GM12878 (cell line): ENCODE measurements around the gene NFATC1. TPM values are rescaled to one million over a fixed set of nuclear protein-coding genes. Genes with fewer than 3 reads are reported as not detected.

ENCODE experiments used
- ATAC-seq: fragments of 200-7000 bp; cut with Tn5 transposase; 3 replicates; pipeline ENCODE4 v1.9.1; 2020; ENCODE audit warnings: mild to moderate bottlenecking, moderate library complexity
- BruUV-seq: library from RNA; stranded (reverse); fragments of 400-500 nt; replicated peaks from 2 replicates; lab custom pipeline; 2021; lab: Mats Ljungman, UMichigan
- CTCF ChIA-PET: fragments of 300-600 bp; sonication (Branson Sonifier 250); formaldehyde crosslinking; extraction: SDS; loops from one replicate; lab custom pipeline; 2021; ENCODE audit warnings: inconsistent platforms; lab: Yijun Ruan, JAX
- POLR2A ChIA-PET: fragments of 350-600 bp; formaldehyde crosslinking; extraction: SDS; loops from one replicate; lab custom pipeline; 2021; ENCODE audit warnings: inconsistent platforms; lab: Charles Lee
- RAD21 ChIA-PET: fragments of 300-600 bp; sonication (Branson Sonifier 250); formaldehyde crosslinking; loops from one replicate; lab custom pipeline; 2023; ENCODE audit warnings: antibody characterized with exemption; ENCODE audit not compliant: unreplicated experiment; lab: Charles Lee
- SMC1A ChIA-PET: fragments of 300-600 bp; sonication (Branson Sonifier 250); formaldehyde crosslinking; loops from one replicate; lab custom pipeline; 2023; ENCODE audit not compliant: unreplicated experiment, uncharacterized antibody; lab: Charles Lee
- DNase-seq: peaks from one replicate; pipeline ENCODE4 v3.0.0-alpha.2; 2011; ENCODE audit warnings: low read depth, low spot score
- FAIRE-seq: peaks from 3 replicates; lab custom pipeline; 2011; peaks lifted over from hg19 to GRCh38; lab: Jason Lieb, UNC
- H2AFZ ChIP-seq: 2 replicates; pipeline ENCODE4 v1.6.0; 2011; ENCODE audit warnings: low read depth, low read length, control low read depth; ENCODE audit not compliant: control insufficient read depth
- H3K27ac ChIP-seq: 2 replicates; pipeline ENCODE4 v1.5.1; 2011; ENCODE audit warnings: control low read depth; ENCODE audit not compliant: control insufficient read depth, insufficient read depth
- H3K27me3 ChIP-seq, 2 experiments: replicated peaks in 1 of 2; 2 replicates each; pipeline versions ENCODE4 v1.6.0 to v1.6.1; 2011; ENCODE audit warnings: low read length in 1 of 2; ENCODE audit not compliant: control insufficient read depth in 2 of 2, insufficient read depth in 2 of 2
- H3K36me3 ChIP-seq, 2 experiments: 2 replicates each; pipeline ENCODE4 v1.5.1; 2011; ENCODE audit warnings: low read length in 1 of 2; ENCODE audit not compliant: control insufficient read depth in 2 of 2, insufficient read depth in 2 of 2
- H3K4me1 ChIP-seq: 2 replicates; pipeline ENCODE4 v1.6.1; 2011; ENCODE audit warnings: mild to moderate bottlenecking, low read length, moderate library complexity, mixed read lengths; ENCODE audit not compliant: control insufficient read depth, insufficient read depth
- H3K4me2 ChIP-seq: 2 replicates; pipeline ENCODE4 v1.6.0; 2011; ENCODE audit warnings: control low read depth; ENCODE audit not compliant: control insufficient read depth, insufficient read depth
- H3K4me3 ChIP-seq: fragments of 200-600 bp; sonication (generic); 2 replicates; pipeline ENCODE4 v1.5.1; 2016
- H3K79me2 ChIP-seq: 2 replicates; pipeline ENCODE4 v1.6.0; 2011; ENCODE audit warnings: low read length; ENCODE audit not compliant: control insufficient read depth, insufficient read depth
- H3K9ac ChIP-seq: 2 replicates; pipeline ENCODE4 v1.8.0; 2011; ENCODE audit warnings: low read length, control low read depth, mixed read lengths; ENCODE audit not compliant: control insufficient read depth, insufficient read depth
- H3K9me3 ChIP-seq: replicated peaks from 3 replicates; pipeline ENCODE4 v1.5.1; 2011; ENCODE audit warnings: mild to moderate bottlenecking, low read length; ENCODE audit not compliant: control insufficient read depth, insufficient read depth
- H4K20me1 ChIP-seq: 2 replicates; pipeline ENCODE4 v1.6.0; 2011; ENCODE audit not compliant: control insufficient read depth, insufficient read depth
- CHD2 ChIP-seq: IDR thresholded peaks from 2 replicates; pipeline ENCODE4 v1.6.1; 2011; ENCODE audit warnings: low read depth, low read length, improper control_type of control experiment, borderline replicate concordance
- CREM ChIP-seq: IDR thresholded peaks from 2 replicates; pipeline ENCODE4 v1.6.1; 2014; ENCODE audit warnings: antibody characterized with exemption, low read depth
- NFYA ChIP-seq: IDR thresholded peaks from 2 replicates; pipeline ENCODE4 v1.6.1; 2011; ENCODE audit warnings: low read depth, mild to moderate bottlenecking, low read length, improper control_type of control experiment, borderline replicate concordance
- RFX5 ChIP-seq: IDR thresholded peaks from 2 replicates; pipeline ENCODE4 v1.6.1; 2011; ENCODE audit warnings: low read depth, low read length, improper control_type of control experiment
- SMC3 ChIP-seq: IDR thresholded peaks from 2 replicates; pipeline ENCODE4 v1.6.1; 2011; ENCODE audit warnings: low read length, improper control_type of control experiment, borderline replicate concordance
- YY1 ChIP-seq: IDR thresholded peaks from 2 replicates; pipeline ENCODE4 v1.6.1; 2011; ENCODE audit warnings: low read depth, mild to moderate bottlenecking, low read length
- WGBS: methylation state at CpG from one replicate; pipeline ENCODE4 v1.1.6; 2016; ENCODE audit warnings: low lambda C conversion rate; ENCODE audit not compliant: insufficient replicate concordance, insufficient coverage; ENCODE audit errors: missing lambda C conversion rate; 5-methylcytosine and 5-hydroxymethylcytosine counted together
- in situ Hi-C: fragments of 300-500 bp; cut with MboI; formaldehyde crosslinking; loops from 9 replicates; pipeline ENCODE4 v1.14.3; 2018; ENCODE audit warnings: mixed read lengths
- intact Hi-C: fragments of 100-400 bp; cut with micrococcal nuclease; formaldehyde crosslinking; loops from one replicate; pipeline ENCODE4 v1.14.2; 2022; ENCODE audit not compliant: unreplicated experiment
- polyA plus RNA-seq, 11 experiments: library from polyadenylated mRNA; depleted of rRNA in 4 of 11; unstranded in 6 of 11; stranded (reverse) in 5 of 11; fragments of >200 nt; fragmentation: Nextera tagmentation in 4 of 11; fragmentation: Illumina TruSeq in 1 of 11; extraction: Ambion mirVana in 4 of 11; extraction: Trizol in 1 of 11; gene quantifications; 1 replicate in 1 of 11; 2 replicates in 10 of 11; pipeline versions ENCODE4 v1.2.1 to v1.2.3, GENCODE V29; 2011 to 2016; ENCODE audit warnings: inconsistent platforms in 2 of 11, missing spikeins in 2 of 11, low read depth in 1 of 11
- total RNA-seq, 4 experiments: library from RNA; depleted of rRNA in 3 of 4; stranded (reverse); fragments of >200 nt in 3 of 4; fragmentation: Illumina TruSeq in 1 of 4; extraction: Trizol in 1 of 4; gene quantifications; 2 replicates each; pipeline versions ENCODE4 v1.2.1 to v1.2.3, GENCODE V29; 2013 to 2021
- TF ChIP-seq, protein P1 (sequence below): fragments of 450-650 bp; formaldehyde crosslinking; IDR thresholded peaks from 2 replicates; pipeline ENCODE4 v1.4.0; 2020; ENCODE audit warnings: mild to moderate bottlenecking, moderate library complexity
- TF ChIP-seq, protein P2 (sequence below): IDR thresholded peaks from 2 replicates; pipeline ENCODE4 v1.6.1; 2011; ENCODE audit warnings: borderline replicate concordance, low read depth, mild to moderate bottlenecking, moderate library complexity, mixed read lengths, low read length; ENCODE audit not compliant: insufficient read depth; ENCODE audit errors: extremely low read length
- TF ChIP-seq, protein P3 (sequence below), 3 experiments: IDR thresholded peaks in 2 of 3; conservative IDR thresholded peaks in 1 of 3; 2 replicates each; pipeline ENCODE4 v1.5.1; 2011; ENCODE audit warnings: low read depth in 3 of 3, low read length in 3 of 3, mild to moderate bottlenecking in 3 of 3, control low read depth in 2 of 3, moderate library complexity in 2 of 3, inconsistent platforms in 1 of 3, mixed read lengths in 1 of 3; ENCODE audit not compliant: control insufficient read depth in 2 of 3, insufficient read depth in 1 of 3; ENCODE audit errors: extremely low read depth in 1 of 3
- TF ChIP-seq, protein P4 (sequence below): fragments of 450-650 bp; IDR thresholded peaks from 2 replicates; pipeline ENCODE4 v1.6.1; 2017; ENCODE audit warnings: mild to moderate bottlenecking
- TF ChIP-seq, protein P5 (sequence below): fragments of 450-650 bp; formaldehyde crosslinking; IDR thresholded peaks from 2 replicates; pipeline ENCODE4 v1.5.0; 2022; ENCODE audit warnings: mild to moderate bottlenecking, missing genetic modification characterization

NFATC1 gene
- total and polyA plus RNA-seq, 10 of the 15 experiments (the other 5 are each of a cell fraction or from before 2014, with no cell fraction given), result 0.84 to 20.8 (median 5.1) TPM

DNA sequence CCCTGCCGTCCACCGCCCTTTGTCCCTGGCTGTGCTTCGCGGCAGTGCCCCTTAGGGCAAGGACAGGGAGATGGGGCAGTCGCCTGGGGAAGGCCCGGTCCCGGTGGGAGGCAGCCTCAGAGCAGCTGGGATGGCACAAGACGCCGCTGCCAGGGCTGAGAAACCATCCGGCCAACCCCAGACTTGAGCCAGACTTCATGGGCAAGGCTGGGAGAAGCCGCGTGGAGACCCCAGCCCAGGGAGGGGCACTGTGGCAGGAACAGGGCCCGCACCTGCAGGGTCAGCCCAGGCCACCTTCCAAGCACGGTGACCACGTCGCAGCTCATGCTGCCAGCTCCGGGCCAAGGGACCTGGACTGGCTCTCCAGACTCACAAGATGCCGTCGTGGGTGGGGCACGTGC lies 84.0 kb downstream of the NFATC1 start:
- ATAC-seq (no peak), FAIRE-seq (no peak), DNase-seq (no peak)
- H3K4me2 ChIP-seq, result no peak overlapping the region
- H4K20me1 ChIP-seq, result no peaks in the 10 kb centered on the region
- WGBS, result 90% methylated on average over 20 of the region's 20 CpGs
- no peak overlapping the region for H3K9ac ChIP-seq
- H3K79me2 ChIP-seq, result no peaks in the 10 kb centered on the region
- no peak overlapping the region for H2AFZ ChIP-seq
- intact Hi-C loops (no loop called here), in situ Hi-C loops (no loop called here)
- no peaks in the 10 kb centered on the region for H3K4me1 ChIP-seq
- no peak overlapping the region for H3K27ac ChIP-seq
- H3K27me3 ChIP-seq, result no peaks in the 10 kb centered on the region
- peaks cover 2% of the 10 kb centered on the region; the same call in 1 of the 3 replicates for H3K9me3 ChIP-seq
- ChIA-PET CTCF (no interaction called here), RAD21 (no interaction called here), SMC1A (no interaction called here), POLR2A (no interaction called here)
- H3K36me3 ChIP-seq, result no peaks in the 10 kb centered on the region
- no peak overlapping the region for H3K4me3 ChIP-seq
- BruUV-seq, result no TSS peak
- TF ChIP-seq, protein P1, sequence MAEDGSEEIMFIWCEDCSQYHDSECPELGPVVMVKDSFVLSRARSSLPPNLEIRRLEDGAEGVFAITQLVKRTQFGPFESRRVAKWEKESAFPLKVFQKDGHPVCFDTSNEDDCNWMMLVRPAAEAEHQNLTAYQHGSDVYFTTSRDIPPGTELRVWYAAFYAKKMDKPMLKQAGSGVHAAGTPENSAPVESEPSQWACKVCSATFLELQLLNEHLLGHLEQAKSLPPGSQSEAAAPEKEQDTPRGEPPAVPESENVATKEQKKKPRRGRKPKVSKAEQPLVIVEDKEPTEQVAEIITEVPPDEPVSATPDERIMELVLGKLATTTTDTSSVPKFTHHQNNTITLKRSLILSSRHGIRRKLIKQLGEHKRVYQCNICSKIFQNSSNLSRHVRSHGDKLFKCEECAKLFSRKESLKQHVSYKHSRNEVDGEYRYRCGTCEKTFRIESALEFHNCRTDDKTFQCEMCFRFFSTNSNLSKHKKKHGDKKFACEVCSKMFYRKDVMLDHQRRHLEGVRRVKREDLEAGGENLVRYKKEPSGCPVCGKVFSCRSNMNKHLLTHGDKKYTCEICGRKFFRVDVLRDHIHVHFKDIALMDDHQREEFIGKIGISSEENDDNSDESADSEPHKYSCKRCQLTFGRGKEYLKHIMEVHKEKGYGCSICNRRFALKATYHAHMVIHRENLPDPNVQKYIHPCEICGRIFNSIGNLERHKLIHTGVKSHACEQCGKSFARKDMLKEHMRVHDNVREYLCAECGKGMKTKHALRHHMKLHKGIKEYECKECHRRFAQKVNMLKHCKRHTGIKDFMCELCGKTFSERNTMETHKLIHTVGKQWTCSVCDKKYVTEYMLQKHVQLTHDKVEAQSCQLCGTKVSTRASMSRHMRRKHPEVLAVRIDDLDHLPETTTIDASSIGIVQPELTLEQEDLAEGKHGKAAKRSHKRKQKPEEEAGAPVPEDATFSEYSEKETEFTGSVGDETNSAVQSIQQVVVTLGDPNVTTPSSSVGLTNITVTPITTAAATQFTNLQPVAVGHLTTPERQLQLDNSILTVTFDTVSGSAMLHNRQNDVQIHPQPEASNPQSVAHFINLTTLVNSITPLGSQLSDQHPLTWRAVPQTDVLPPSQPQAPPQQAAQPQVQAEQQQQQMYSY, result no peak
- no peak for TF ChIP-seq CHD2
- TF ChIP-seq, protein P2, sequence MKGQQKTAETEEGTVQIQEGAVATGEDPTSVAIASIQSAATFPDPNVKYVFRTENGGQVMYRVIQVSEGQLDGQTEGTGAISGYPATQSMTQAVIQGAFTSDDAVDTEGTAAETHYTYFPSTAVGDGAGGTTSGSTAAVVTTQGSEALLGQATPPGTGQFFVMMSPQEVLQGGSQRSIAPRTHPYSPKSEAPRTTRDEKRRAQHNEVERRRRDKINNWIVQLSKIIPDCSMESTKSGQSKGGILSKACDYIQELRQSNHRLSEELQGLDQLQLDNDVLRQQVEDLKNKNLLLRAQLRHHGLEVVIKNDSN, result no peak
- TF ChIP-seq, protein P3, sequence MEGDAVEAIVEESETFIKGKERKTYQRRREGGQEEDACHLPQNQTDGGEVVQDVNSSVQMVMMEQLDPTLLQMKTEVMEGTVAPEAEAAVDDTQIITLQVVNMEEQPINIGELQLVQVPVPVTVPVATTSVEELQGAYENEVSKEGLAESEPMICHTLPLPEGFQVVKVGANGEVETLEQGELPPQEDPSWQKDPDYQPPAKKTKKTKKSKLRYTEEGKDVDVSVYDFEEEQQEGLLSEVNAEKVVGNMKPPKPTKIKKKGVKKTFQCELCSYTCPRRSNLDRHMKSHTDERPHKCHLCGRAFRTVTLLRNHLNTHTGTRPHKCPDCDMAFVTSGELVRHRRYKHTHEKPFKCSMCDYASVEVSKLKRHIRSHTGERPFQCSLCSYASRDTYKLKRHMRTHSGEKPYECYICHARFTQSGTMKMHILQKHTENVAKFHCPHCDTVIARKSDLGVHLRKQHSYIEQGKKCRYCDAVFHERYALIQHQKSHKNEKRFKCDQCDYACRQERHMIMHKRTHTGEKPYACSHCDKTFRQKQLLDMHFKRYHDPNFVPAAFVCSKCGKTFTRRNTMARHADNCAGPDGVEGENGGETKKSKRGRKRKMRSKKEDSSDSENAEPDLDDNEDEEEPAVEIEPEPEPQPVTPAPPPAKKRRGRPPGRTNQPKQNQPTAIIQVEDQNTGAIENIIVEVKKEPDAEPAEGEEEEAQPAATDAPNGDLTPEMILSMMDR (IDR thresholded peaks at IDR 0.05 in 2 of 3, conservative IDR thresholded peaks at IDR 0.05 in 1 of 3; ENCODE audit: control insufficient read depth in 2 of 3, extremely low read depth in 1 of 3, insufficient read depth in 1 of 3, low read depth in 3 of 3, low read length in 3 of 3), result no peak
- no peak for TF ChIP-seq CREM
- TF ChIP-seq NFYA, result no peak
- TF ChIP-seq, protein P4, sequence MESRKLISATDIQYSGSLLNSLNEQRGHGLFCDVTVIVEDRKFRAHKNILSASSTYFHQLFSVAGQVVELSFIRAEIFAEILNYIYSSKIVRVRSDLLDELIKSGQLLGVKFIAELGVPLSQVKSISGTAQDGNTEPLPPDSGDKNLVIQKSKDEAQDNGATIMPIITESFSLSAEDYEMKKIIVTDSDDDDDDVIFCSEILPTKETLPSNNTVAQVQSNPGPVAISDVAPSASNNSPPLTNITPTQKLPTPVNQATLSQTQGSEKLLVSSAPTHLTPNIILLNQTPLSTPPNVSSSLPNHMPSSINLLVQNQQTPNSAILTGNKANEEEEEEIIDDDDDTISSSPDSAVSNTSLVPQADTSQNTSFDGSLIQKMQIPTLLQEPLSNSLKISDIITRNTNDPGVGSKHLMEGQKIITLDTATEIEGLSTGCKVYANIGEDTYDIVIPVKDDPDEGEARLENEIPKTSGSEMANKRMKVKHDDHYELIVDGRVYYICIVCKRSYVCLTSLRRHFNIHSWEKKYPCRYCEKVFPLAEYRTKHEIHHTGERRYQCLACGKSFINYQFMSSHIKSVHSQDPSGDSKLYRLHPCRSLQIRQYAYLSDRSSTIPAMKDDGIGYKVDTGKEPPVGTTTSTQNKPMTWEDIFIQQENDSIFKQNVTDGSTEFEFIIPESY, result no peak
- no peak for TF ChIP-seq YY1
- no peak for TF ChIP-seq RFX5
- TF ChIP-seq, protein P5, sequence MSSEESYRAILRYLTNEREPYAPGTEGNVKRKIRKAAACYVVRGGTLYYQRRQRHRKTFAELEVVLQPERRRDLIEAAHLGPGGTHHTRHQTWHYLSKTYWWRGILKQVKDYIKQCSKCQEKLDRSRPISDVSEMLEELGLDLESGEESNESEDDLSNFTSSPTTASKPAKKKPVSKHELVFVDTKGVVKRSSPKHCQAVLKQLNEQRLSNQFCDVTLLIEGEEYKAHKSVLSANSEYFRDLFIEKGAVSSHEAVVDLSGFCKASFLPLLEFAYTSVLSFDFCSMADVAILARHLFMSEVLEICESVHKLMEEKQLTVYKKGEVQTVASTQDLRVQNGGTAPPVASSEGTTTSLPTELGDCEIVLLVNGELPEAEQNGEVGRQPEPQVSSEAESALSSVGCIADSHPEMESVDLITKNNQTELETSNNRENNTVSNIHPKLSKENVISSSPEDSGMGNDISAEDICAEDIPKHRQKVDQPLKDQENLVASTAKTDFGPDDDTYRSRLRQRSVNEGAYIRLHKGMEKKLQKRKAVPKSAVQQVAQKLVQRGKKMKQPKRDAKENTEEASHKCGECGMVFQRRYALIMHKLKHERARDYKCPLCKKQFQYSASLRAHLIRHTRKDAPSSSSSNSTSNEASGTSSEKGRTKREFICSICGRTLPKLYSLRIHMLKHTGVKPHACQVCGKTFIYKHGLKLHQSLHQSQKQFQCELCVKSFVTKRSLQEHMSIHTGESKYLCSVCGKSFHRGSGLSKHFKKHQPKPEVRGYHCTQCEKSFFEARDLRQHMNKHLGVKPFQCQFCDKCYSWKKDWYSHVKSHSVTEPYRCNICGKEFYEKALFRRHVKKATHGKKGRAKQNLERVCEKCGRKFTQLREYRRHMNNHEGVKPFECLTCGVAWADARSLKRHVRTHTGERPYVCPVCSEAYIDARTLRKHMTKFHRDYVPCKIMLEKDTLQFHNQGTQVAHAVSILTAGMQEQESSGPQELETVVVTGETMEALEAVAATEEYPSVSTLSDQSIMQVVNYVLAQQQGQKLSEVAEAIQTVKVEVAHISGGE (CRISPR knock-in tag), result no peak
- TF ChIP-seq SMC3, result no peak
